Esophagus squamous epithelium (tissue), 4 donors: ENCODE results near the gene ABCA3.

Source experiments
- CTCF ChIP-seq, 6 experiments: fragments of 450-650 bp in 4 of 6; fragments of 200-600 bp in 2 of 6; sonication (generic) in 2 of 6; IDR thresholded peaks; one replicate each; pipeline ENCODE4 v1.5.1; 2016 to 2019; ENCODE audit warnings: antibody characterized with exemption in 6 of 6, mild to moderate bottlenecking in 4 of 6, moderate library complexity in 4 of 6
- POLR2A ChIP-seq, 4 donors: fragments of 450-650 bp; IDR thresholded peaks; one replicate each; pipeline ENCODE4 v1.6.1; 2017; ENCODE audit warnings: antibody characterized with exemption in 4 of 4, mild to moderate bottlenecking in 4 of 4, moderate library complexity in 3 of 4

- TF ChIP-seq CTCF (IDR thresholded peaks at IDR 0.05) (no peak), POLR2A (IDR thresholded peaks at IDR 0.05) (no peak)
Observed at GRCh38 chr16:2237493-2238149, 102.9 kb downstream of the ABCA3 start.
